PC-3 (cell line): Measurements from ENCODE around the gene CCL18. TPM values are rescaled to one million over a fixed set of nuclear protein-coding genes. Genes with fewer than 3 reads are reported as not detected.

ENCODE experiments used
- ATAC-seq: fragments of 200-7000 bp; cut with Tn5 transposase; 2 replicates; pipeline ENCODE4 v1.9.1; 2020; ENCODE audit warnings: mild to moderate bottlenecking, moderate library complexity
- BruUV-seq: library from RNA; stranded (reverse); fragments of 400-500 nt; replicated peaks from 2 replicates; lab custom pipeline; 2021; lab: Mats Ljungman, UMichigan
- CTCF ChIA-PET: fragments of 300-600 bp; sonication (Branson Sonifier 250); formaldehyde crosslinking; loops from one replicate; lab custom pipeline; 2022; ENCODE audit warnings: antibody characterized with exemption; lab: Charles Lee
- POLR2A ChIA-PET: fragments of 300-600 bp; sonication (Branson Sonifier 250); formaldehyde crosslinking; loops from one replicate; lab custom pipeline; 2022; ENCODE audit warnings: antibody characterized with exemption; ENCODE audit not compliant: unreplicated experiment; lab: Charles Lee
- DNase-seq: peaks from one replicate; pipeline ENCODE4 v3.0.0-alpha.2; 2015
- H2AFZ ChIP-seq: fragments of 300-600 bp; sonication (generic); 2 replicates; pipeline ENCODE4 v1.6.0; 2016; ENCODE audit warnings: antibody characterized with exemption, low read length
- H3F3A ChIP-seq: fragments of 300-600 bp; sonication (generic); one replicate; pipeline ENCODE4 v1.6.0; 2017; ENCODE audit warnings: antibody characterized with exemption, low read length, control low read depth, mild to moderate bottlenecking; ENCODE audit not compliant: unreplicated experiment
- H3K27ac ChIP-seq: fragments of 300-600 bp; sonication (generic); 2 replicates; pipeline ENCODE4 v1.5.1; 2016; ENCODE audit warnings: mild to moderate bottlenecking, low read length
- H3K27me3 ChIP-seq: fragments of 300-600 bp; sonication (generic); 2 replicates; pipeline ENCODE4 v1.6.1; 2016; ENCODE audit warnings: low read length, mixed read lengths
- H3K36me3 ChIP-seq: fragments of 300-600 bp; sonication (generic); 2 replicates; pipeline ENCODE4 v1.6.1; 2016; ENCODE audit warnings: low read depth, mixed run types, low read length, mixed read lengths
- H3K4me1 ChIP-seq: fragments of 300-600 bp; sonication (generic); 2 replicates; pipeline ENCODE4 v1.5.1; 2016; ENCODE audit warnings: low read length; ENCODE audit not compliant: insufficient read depth
- H3K4me2 ChIP-seq: fragments of 300-600 bp; sonication (generic); 2 replicates; pipeline ENCODE4 v1.6.0; 2016; ENCODE audit warnings: low read length
- H3K4me3 ChIP-seq: fragments of 300-600 bp; sonication (generic); 2 replicates; pipeline ENCODE4 v1.5.1; 2016; ENCODE audit warnings: mild to moderate bottlenecking, low read length, mixed read lengths
- H3K79me2 ChIP-seq: fragments of 300-600 bp; sonication (generic); 2 replicates; pipeline ENCODE4 v1.6.1; 2017; ENCODE audit warnings: low read length, mixed read lengths
- H3K9ac ChIP-seq: fragments of 300-600 bp; sonication (generic); 2 replicates; pipeline ENCODE4 v1.6.0; 2016; ENCODE audit warnings: mild to moderate bottlenecking, low read length
- H3K9me2 ChIP-seq: fragments of 300-600 bp; sonication (generic); replicated peaks from 2 replicates; pipeline ENCODE4 v1.6.1; 2016; ENCODE audit warnings: mixed run types, low read length, mixed read lengths
- H3K9me3 ChIP-seq: fragments of 300-600 bp; sonication (generic); 2 replicates; pipeline ENCODE4 v1.6.1; 2016; ENCODE audit warnings: low read length, mixed read lengths
- H4K20me1 ChIP-seq: fragments of 300-600 bp; sonication (generic); 2 replicates; pipeline ENCODE4 v1.6.1; 2016; ENCODE audit warnings: low read length, mixed read lengths
- CTCF ChIP-seq: fragments of 300-600 bp; sonication (generic); conservative IDR thresholded peaks from 2 replicates; pipeline ENCODE4 v1.5.1; 2017; ENCODE audit warnings: antibody characterized with exemption, low read depth, mild to moderate bottlenecking, low read length
- EZH2 ChIP-seq: fragments of 300-600 bp; sonication (generic); IDR thresholded peaks from one replicate; pipeline ENCODE4 v1.6.1; 2017; ENCODE audit warnings: antibody characterized with exemption, mild to moderate bottlenecking, low read length; ENCODE audit not compliant: unreplicated experiment
- EZH2phosphoT487 ChIP-seq: fragments of 300-600 bp; sonication (generic); IDR thresholded peaks from 2 replicates; pipeline ENCODE4 v1.6.1; 2018; ENCODE audit warnings: mild to moderate bottlenecking, antibody characterized with exemption, low read length, borderline replicate concordance
- intact Hi-C: fragments of 100-400 bp; cut with micrococcal nuclease; formaldehyde crosslinking; loops from 2 replicates; pipeline ENCODE4 v1.9.0; 2023
- total RNA-seq: library from RNA; depleted of rRNA; stranded (reverse); fragments of >200 nt; gene quantifications from 2 replicates; pipeline ENCODE4 v1.2.3, GENCODE V29; 2014

The CCL18 gene
- total RNA-seq, 1 experiment from 2014 or later = not detected

DNA sequence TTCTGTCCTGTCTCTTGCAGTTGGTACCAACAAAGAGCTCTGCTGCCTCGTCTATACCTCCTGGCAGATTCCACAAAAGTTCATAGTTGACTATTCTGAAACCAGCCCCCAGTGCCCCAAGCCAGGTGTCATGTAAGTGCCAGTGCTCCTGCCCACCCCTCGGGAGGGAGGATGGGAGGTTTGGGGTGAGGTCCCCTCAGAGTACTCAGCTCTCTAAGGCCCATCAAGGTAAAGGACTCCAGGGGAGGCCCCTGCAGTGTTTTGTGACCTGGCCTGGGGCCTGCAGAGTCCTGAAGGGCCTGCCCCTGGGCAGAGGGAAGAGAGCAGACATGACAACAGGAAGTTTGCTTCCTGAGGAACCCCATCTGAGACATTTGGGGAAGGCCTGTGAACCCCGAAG lies 6.4 kb downstream of the CCL18 start:
- no peak for ATAC-seq
- Histone ChIP-seq H3K4me2 (no peak overlapping the region), H3F3A (no peaks in the 10 kb centered on the region), H3K9me3 (no peaks in the 10 kb centered on the region), H3K36me3 (no peaks in the 10 kb centered on the region), H3K79me2 (no peaks in the 10 kb centered on the region), H3K9me2 (no peaks in the 10 kb centered on the region), H2AFZ (no peak overlapping the region), H3K9ac (no peak overlapping the region), H4K20me1 (no peaks in the 10 kb centered on the region), H3K27me3 (peaks cover 8% of the 10 kb centered on the region), H3K27ac (no peak overlapping the region), H3K4me1 (no peaks in the 10 kb centered on the region), H3K4me3 (no peak overlapping the region)
- no peak for DNase-seq
- no peak for TF ChIP-seq EZH2
- TF ChIP-seq CTCF = no peak
- TF ChIP-seq EZH2phosphoT487 = no peak
- BruUV-seq = no TSS peak
- POLR2A ChIA-PET = no interaction called here
- CTCF ChIA-PET = no interaction called here
- intact Hi-C loops = no loop called here

DNA sequence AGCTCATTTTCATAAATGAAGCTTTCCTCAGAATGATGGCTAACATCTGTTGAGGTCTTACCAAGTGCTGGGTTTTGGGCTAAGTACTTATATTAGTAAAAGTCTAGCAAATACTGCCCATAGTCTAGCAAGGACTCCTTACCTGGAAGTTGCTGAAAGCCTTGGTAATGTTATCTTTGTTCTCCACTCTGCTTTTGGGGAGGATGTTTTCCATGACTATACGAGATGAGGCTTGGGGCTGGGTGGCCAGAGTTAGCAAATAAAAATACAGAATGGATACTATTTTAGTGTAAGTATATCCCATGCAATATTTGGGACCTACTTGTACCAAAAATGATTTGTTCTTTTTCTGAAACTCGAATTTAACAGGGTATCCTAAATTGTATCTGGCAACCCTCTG lies 7.7 kb downstream of the CCL18 start:
- CTCF ChIA-PET = no interaction called here
- no peaks in the 10 kb centered on the region for H3K9me2 ChIP-seq
- ATAC-seq = no peak
- H3F3A ChIP-seq = no peaks in the 10 kb centered on the region
- no peaks in the 10 kb centered on the region for H3K79me2 ChIP-seq
- H3K4me3 ChIP-seq = no peak overlapping the region
- no TSS peak for BruUV-seq
- intact Hi-C loops = no loop called here
- H3K4me2 ChIP-seq = no peak overlapping the region
- no peak overlapping the region for H3K27ac ChIP-seq
- no peaks in the 10 kb centered on the region for H4K20me1 ChIP-seq
- POLR2A ChIA-PET = no interaction called here
- H2AFZ ChIP-seq = no peak overlapping the region
- H3K9ac ChIP-seq = no peak overlapping the region
- no peaks in the 10 kb centered on the region for H3K36me3 ChIP-seq
- H3K27me3 ChIP-seq = peaks cover 4% of the 10 kb centered on the region
- DNase-seq = no peak
- no peaks in the 10 kb centered on the region for H3K4me1 ChIP-seq
- H3K9me3 ChIP-seq = no peaks in the 10 kb centered on the region
- no peak for TF ChIP-seq EZH2
- no peak for TF ChIP-seq EZH2phosphoT487
- no peak for TF ChIP-seq CTCF

DNA sequence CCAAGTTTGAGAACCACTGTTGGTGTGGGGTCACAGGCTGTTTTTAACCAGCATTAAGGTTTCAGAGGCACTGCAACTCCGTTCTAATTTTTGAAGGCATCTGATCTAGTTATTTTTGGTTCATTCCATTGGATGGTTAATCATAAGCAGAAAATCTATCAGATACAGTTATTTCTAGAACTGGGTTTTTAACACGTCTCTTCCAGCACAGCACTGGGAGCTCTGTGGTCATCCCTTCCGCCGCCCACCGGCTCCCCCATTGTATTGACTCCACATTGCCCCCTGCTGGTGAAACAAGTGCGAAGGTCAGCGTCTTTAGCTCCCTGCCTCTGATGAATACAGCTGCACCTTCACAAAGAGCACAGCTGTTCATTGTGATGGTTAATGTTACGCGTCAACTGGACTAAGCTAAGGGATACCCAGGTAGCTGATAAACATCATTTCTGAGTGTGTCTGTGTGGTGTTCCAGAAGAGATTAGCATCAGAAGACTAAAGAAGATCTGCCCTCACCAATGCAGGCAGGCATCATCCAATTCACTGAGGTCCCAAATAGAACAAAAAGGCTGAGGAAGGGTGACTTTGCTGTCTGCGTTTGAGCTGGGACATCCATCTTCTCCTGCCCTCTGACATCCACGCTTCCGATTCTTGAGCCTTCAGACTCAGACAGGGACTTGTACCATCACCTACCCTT lies 8.5 kb downstream of the CCL18 start:
- no peak for ATAC-seq
- Histone ChIP-seq H3K9me3 (no peaks in the 10 kb centered on the region), H3K4me2 (no peak overlapping the region), H3K27ac (no peak overlapping the region), H3K9ac (no peak overlapping the region), H3K79me2 (no peaks in the 10 kb centered on the region), H4K20me1 (no peaks in the 10 kb centered on the region), H2AFZ (no peak overlapping the region), H3K27me3 (peaks cover 10% of the 10 kb centered on the region), H3K9me2 (no peaks in the 10 kb centered on the region), H3K36me3 (no peaks in the 10 kb centered on the region), H3F3A (no peaks in the 10 kb centered on the region), H3K4me1 (no peaks in the 10 kb centered on the region), H3K4me3 (no peak overlapping the region)
- peak; percentile 30 for DNase-seq
- POLR2A ChIA-PET = no interaction called here
- intact Hi-C loops = no loop called here
- TF ChIP-seq CTCF (peak; percentile 63), EZH2phosphoT487 (no peak), EZH2 (no peak)
- no TSS peak for BruUV-seq
- CTCF ChIA-PET = interaction anchor here (0.6 kb wide), 1 partner anchor 84 kb away, joined by 3 read pairs; no protein-coding TSS in a partner anchor
